Measurements from ENCODE around the gene RTL10.

The RTL10 gene

GRCh38 chr22:19859861-19860510 is 5.3 kb upstream of the RTL10 start:
- peak; percentile 8 for DNase-seq

GRCh38 chr22:19857382-19857781 is 2.7 kb upstream of the RTL10 start:
- no peak for DNase-seq

- DNase-seq = peak; percentile 54
Measured at GRCh38 chr22:19855504-19856409, 1.1 kb upstream of the RTL10 start.

- no peak for DNase-seq
Measured at GRCh38 chr22:19853879-19854777, 546 bp downstream of the RTL10 start.

GRCh38 chr22:19853058-19853878 is 1.4 kb downstream of the RTL10 start:
- no peak for DNase-seq

- DNase-seq = no peak
Measured at GRCh38 chr22:19852177-19852781, 2.4 kb downstream of the RTL10 start.

- DNase-seq = no peak
Measured at GRCh38 chr22:19851291-19852176, 3.1 kb downstream of the RTL10 start.

GRCh38 chr22:19850763-19851109 is 3.9 kb downstream of the RTL10 start:
- DNase-seq = no peak

- no peak for DNase-seq
Measured at GRCh38 chr22:19849835-19850762, 4.6 kb downstream of the RTL10 start.

GRCh38 chr22:19848298-19849224 is 6.1 kb downstream of the RTL10 start:
- DNase-seq = no peak

GRCh38 chr22:19847345-19847632 is 7.4 kb downstream of the RTL10 start:
- DNase-seq = no peak

GRCh38 chr22:19846620-19847344 is 7.9 kb downstream of the RTL10 start:
- no peak for DNase-seq

GRCh38 chr22:19845054-19845722 is 9.5 kb downstream of the RTL10 start:
- DNase-seq = no peak

GRCh38 chr22:19844377-19845053 is 10.2 kb downstream of the RTL10 start:
- DNase-seq = peak; percentile 38

- DNase-seq = no peak
Measured at GRCh38 chr22:19843857-19844376, 10.8 kb downstream of the RTL10 start.

- DNase-seq = no peak
Measured at GRCh38 chr22:19843107-19843856, 11.4 kb downstream of the RTL10 start.

Data from MV-4-11 (cell line).